Adrenal gland (tissue), 12 donors: ENCODE data around the gene JAK2. TPM values are rescaled to one million over a fixed set of nuclear protein-coding genes. Genes with fewer than 3 reads are reported as not detected.

Experiments
- DNase-seq, 7 donors: peaks; one replicate each; pipeline ENCODE4 v3.0.0-alpha.2; 2019 to 2020
- H3K27ac ChIP-seq, 5 donors: fragments of 200-600 bp; sonication (generic) in 4 of 5; 1 replicate in 3 of 5; 2 replicates in 2 of 5; pipeline versions ENCODE4 v1.5.1 to v1.8.0; 2016 to 2020; ENCODE audit warnings: mild to moderate bottlenecking in 1 of 5
- H3K27me3 ChIP-seq: fragments of 200-600 bp; 2 replicates; pipeline ENCODE4 v1.8.0; 2021
- H3K36me3 ChIP-seq, 2 donors: fragments of 200-600 bp; replicated peaks in 1 of 2; 1 replicate in 1 of 2; 2 replicates in 1 of 2; pipeline versions ENCODE4 v1.5.1 to v1.8.0; 2018 to 2022
- H3K4me1 ChIP-seq, 2 donors: fragments of 200-600 bp; replicated peaks in 1 of 2; 1 replicate in 1 of 2; 2 replicates in 1 of 2; pipeline versions ENCODE4 v1.5.1 to v1.8.0; 2018 to 2021
- H3K4me3 ChIP-seq, 4 donors: fragments of 200-600 bp; sonication (generic) in 3 of 4; one replicate each; pipeline ENCODE4 v1.5.1; 2016 to 2018
- H3K9me3 ChIP-seq, 3 donors: fragments of 200-600 bp; sonication (generic) in 1 of 3; replicated peaks in 1 of 3; 1 replicate in 2 of 3; 2 replicates in 1 of 3; pipeline versions ENCODE4 v1.5.1 to v1.8.0; 2016 to 2021
- CTCF ChIP-seq, 6 experiments: fragments of 450-650 bp in 4 of 6; fragments of 200-600 bp in 2 of 6; sonication (generic) in 1 of 6; IDR thresholded peaks; 1 replicate in 5 of 6; 2 replicates in 1 of 6; pipeline versions ENCODE4 v1.5.1 to v1.8.0; 2016 to 2021; ENCODE audit warnings: antibody characterized with exemption in 6 of 6, mild to moderate bottlenecking in 2 of 6, moderate library complexity in 1 of 6
- POLR2A ChIP-seq, 2 donors: fragments of 450-650 bp; IDR thresholded peaks; one replicate each; pipeline ENCODE4 v1.6.1; 2017; ENCODE audit warnings: antibody characterized with exemption in 2 of 2, mild to moderate bottlenecking in 2 of 2, moderate library complexity in 1 of 2
- WGBS, 4 donors: extraction: QIAGEN DNeasy Blood & Tissue Kit in 2 of 4; methylation state at CpG; one replicate each; pipeline versions ENCODE4 v1.1.5 to v1.1.7; 2013 to 2017; 5-methylcytosine and 5-hydroxymethylcytosine counted together
- intact Hi-C, 2 donors: fragments of 100-400 bp; cut with DNase I; formaldehyde crosslinking; loops; one replicate each; pipeline versions ENCODE4 v1.14.1 to v1.15.0; 2022 to 2023
- polyA plus RNA-seq, 3 donors: library from polyadenylated mRNA; stranded (reverse); fragments of 200-250 nt in 2 of 3; fragments of 350-450 nt in 1 of 3; fragmentation: Illumina TruSeq in 1 of 3; extraction: RNeasy Lipid Tissue Mini Kit (QIAGEN cat#74804) in 1 of 3; gene quantifications; one replicate each; pipeline ENCODE4 v1.2.3, GENCODE V29; 2013 to 2014
- total RNA-seq, 9 donors: library from RNA; depleted of rRNA in 4 of 9; stranded (reverse); fragments of >200 nt in 4 of 9; fragments of 120-200 nt in 1 of 9; fragmentation: NEBNext Ultra II Directional in 1 of 9; extraction: Animal tissue kit (Norgen Biotek cat#: 25700) in 1 of 9; gene quantifications; one replicate each; pipeline versions ENCODE4 v1.1.0 to v1.2.4, GENCODE V29; 2013 to 2023
- donor health status: healthy with polysubstance abuse.
- donor health status: Bipolar disorder and iron deficiency.
- donor health status: DM: yes; HTN: yes; CAD: no.
- donor health status: DM: no; HTN: no; CAD: no.
- donor health status: DM: no; HTN: no; CAD: no.
- donor health status: DM: yes; HTN: yes; CAD: no.

JAK2 gene
- total and polyA plus RNA-seq, 12 donors = 3.5 to 21.0 (median 12.5) TPM

GRCh38 chr9:4970970-4971641 is 14.0 kb upstream of the JAK2 start:
- Histone ChIP-seq H3K27ac (no peak overlapping the region), H3K36me3 (no peaks in the 10 kb centered on the region), H3K4me3 (no peak overlapping the region), H3K4me1 (no peaks in the 10 kb centered on the region), H3K27me3 (no peaks in the 10 kb centered on the region), H3K9me3 (no peaks in the 10 kb centered on the region)
- DNase-seq = no peak
- 83 to 89% (median 87%) methylated on average over 8 of the region's 8 CpGs for WGBS, 4 donors
- intact Hi-C loops = no loop called here
- TF ChIP-seq CTCF (IDR thresholded peaks at IDR 0.05) (no peak), POLR2A (IDR thresholded peaks at IDR 0.05) (no peak)

- TF ChIP-seq CTCF (IDR thresholded peaks at IDR 0.05) (no peak), POLR2A (IDR thresholded peaks at IDR 0.05) (no peak)
- WGBS, 4 donors = 27 to 43% (median 32%) methylated on average over 1 of the region's 1 CpG
- Histone ChIP-seq H3K27me3 (no peaks in the 10 kb centered on the region), H3K36me3 (no peaks in the 10 kb centered on the region), H3K4me3 (no peak overlapping the region), H3K4me1 (no peaks in the 10 kb centered on the region), H3K9me3 (no peaks in the 10 kb centered on the region), H3K27ac (no peak overlapping the region)
- DNase-seq = no peak
- intact Hi-C loops = no loop called here
These were observed 11.8 kb upstream of the JAK2 start for GRCh38 chr9:4973246-4973645.

GRCh38 chr9:4973902-4974301 is 11.2 kb upstream of the JAK2 start:
- no peak for TF ChIP-seq CTCF (IDR thresholded peaks at IDR 0.05)
- TF ChIP-seq POLR2A (IDR thresholded peaks at IDR 0.05) = no peak

GRCh38 chr9:4979239-4979638 is 5.8 kb upstream of the JAK2 start:
- TF ChIP-seq CTCF (IDR thresholded peaks at IDR 0.05) = no peak
- no peak for TF ChIP-seq POLR2A (IDR thresholded peaks at IDR 0.05)
- Histone ChIP-seq H3K27ac (no peak overlapping the region), H3K27me3 (no peaks in the 10 kb centered on the region), H3K9me3 (no peaks in the 10 kb centered on the region), H3K4me1 (peaks cover 7 to 12% of the 10 kb centered on the region in 2 donors), H3K36me3 (no peaks in the 10 kb centered on the region), H3K4me3 (no peak overlapping the region)
- 86 to 96% (median 88%) methylated on average over 2 of the region's 2 CpGs for WGBS, 4 donors
- DNase-seq = no peak
- intact Hi-C loops = no loop called here

More at GRCh38 chr9:4973902-4974301, 11.2 kb upstream of the JAK2 start:
- Histone ChIP-seq H3K9me3 (no peaks in the 10 kb centered on the region), H3K36me3 (no peaks in the 10 kb centered on the region), H3K27ac (no peak overlapping the region), H3K4me3 (no peak overlapping the region), H3K4me1 (no peaks in the 10 kb centered on the region), H3K27me3 (no peaks in the 10 kb centered on the region)
- WGBS, 4 donors = 25 to 37% (median 32%) methylated on average over 1 of the region's 1 CpG
- intact Hi-C loops = no loop called here
- no peak for DNase-seq
